Activated naive CD4-positive, alpha-beta T cell treated with anti-CD3 and anti-CD28 coated beads, Interleukin-2, amount 50 U/mL, for 24 hours (primary cell): Measurements from ENCODE around the gene DGCR2.
A peak's percentile ranks its signal among the peaks of the same experiment; 100 is the strongest.

Experiments
- H3K27ac Mint-ChIP-seq: one replicate; pipeline ENCODE4 v1.8.0; 2021; ENCODE audit warnings: mild to moderate bottlenecking, mixed read lengths
- H3K27me3 Mint-ChIP-seq: one replicate; pipeline ENCODE4 v1.8.0; 2021; ENCODE audit warnings: mixed read lengths
- H3K36me3 Mint-ChIP-seq: one replicate; pipeline ENCODE4 v1.8.0; 2021; ENCODE audit warnings: mixed read lengths
- H3K4me1 Mint-ChIP-seq: one replicate; pipeline ENCODE4 v1.8.0; 2021; ENCODE audit warnings: mixed read lengths
- H3K4me3 Mint-ChIP-seq: one replicate; pipeline ENCODE4 v1.8.0; 2021; ENCODE audit warnings: mild to moderate bottlenecking, mixed read lengths
- H3K9me3 Mint-ChIP-seq: one replicate; pipeline ENCODE4 v1.8.0; 2021; ENCODE audit warnings: mixed read lengths

DGCR2 gene

DNA sequence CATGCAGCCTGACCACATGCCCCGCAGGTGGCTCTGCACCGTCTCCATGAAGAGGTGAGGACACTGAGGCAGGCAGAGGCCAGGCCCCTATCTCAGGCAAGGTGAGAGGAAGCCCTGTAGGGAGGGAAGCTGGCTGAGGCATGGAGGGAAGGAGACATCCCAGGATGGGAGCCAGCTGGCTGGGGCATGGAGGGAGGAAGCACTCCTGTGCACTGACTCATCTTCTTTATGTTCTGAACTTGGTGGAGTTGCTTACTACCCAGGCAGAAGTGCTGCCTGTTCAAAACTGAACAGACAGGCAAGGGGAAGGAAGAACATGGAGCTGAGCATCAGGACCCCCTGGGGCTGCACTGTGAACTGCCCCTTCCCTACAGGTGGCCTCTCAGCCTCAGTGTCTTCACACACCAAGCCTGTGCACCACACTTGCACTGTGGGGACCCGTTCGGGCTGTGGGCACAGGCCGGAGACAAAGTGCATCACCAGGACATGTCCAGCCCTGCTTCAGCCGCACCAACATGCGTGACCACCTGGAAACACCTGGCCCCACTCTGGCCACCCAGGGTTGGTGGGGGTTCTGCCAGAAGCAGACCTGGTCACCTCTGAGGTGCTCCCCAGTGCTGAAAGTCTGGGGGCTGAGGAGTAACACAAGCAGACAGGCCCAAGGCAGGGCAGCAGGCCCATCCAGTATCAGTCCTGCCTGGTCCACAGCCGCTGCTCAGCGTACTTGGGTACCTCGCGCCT is 55.5 kb downstream of the DGCR2 start:
- peaks cover 8% of the 10 kb centered on the region for H3K36me3 Mint-ChIP-seq
- H3K27me3 Mint-ChIP-seq = no peaks in the 10 kb centered on the region
- H3K27ac Mint-ChIP-seq = no peak overlapping the region
- H3K9me3 Mint-ChIP-seq = no peaks in the 10 kb centered on the region
- H3K4me3 Mint-ChIP-seq = no peak overlapping the region
- H3K4me1 Mint-ChIP-seq = peaks cover 9% of the 10 kb centered on the region

GRCh38 chr22:19065929-19066328 is 56.3 kb downstream of the DGCR2 start:
- H3K27ac Mint-ChIP-seq = no peak overlapping the region
- no peak overlapping the region for H3K4me3 Mint-ChIP-seq
- H3K27me3 Mint-ChIP-seq = no peaks in the 10 kb centered on the region
- H3K9me3 Mint-ChIP-seq = no peaks in the 10 kb centered on the region
- peaks cover under 1% of the 10 kb centered on the region for H3K4me1 Mint-ChIP-seq
- peaks cover 3% of the 10 kb centered on the region for H3K36me3 Mint-ChIP-seq

- Mint-ChIP-seq H3K36me3 (peaks cover 5% of the 10 kb centered on the region), H3K27ac (no peak overlapping the region), H3K4me1 (no peaks in the 10 kb centered on the region), H3K27me3 (no peaks in the 10 kb centered on the region), H3K4me3 (no peak overlapping the region), H3K9me3 (no peaks in the 10 kb centered on the region)
Measured at GRCh38 chr22:19065298-19065859, 56.8 kb downstream of the DGCR2 start.

DNA sequence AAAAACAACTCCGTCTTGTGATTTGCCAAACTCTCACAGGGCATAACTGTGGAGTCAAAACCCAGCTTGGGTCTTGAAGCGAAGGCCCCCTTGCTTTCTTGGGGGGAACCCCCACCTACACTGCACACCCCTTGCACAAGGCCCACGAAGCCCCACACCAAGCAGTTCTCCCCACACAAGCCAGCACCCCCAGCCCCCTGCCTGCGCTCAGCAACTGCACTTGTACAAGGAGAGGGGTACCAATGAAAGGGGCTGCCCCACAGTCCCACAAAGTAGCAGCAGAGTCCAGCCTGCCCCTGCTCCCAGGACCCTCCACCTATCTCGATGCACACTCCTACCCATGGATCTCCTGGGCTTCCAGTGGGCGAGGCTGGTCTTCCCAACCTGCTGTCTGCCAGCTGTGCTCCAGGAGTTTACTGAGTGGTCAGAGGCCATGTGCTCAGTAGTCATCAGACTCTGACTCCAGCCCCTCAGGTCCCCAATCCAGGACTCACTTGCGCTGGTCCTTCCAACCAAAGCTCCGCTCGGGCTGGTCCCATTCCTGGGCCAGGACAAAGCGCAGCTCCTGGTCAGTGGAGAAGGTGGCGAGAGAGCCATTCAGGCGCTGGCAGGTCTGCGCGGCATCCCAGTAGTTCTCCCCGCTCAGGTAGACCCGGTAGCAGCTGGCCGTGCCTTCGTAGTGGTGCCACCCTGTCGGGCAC is 57.7 kb downstream of the DGCR2 start:
- Mint-ChIP-seq H3K27me3 (no peaks in the 10 kb centered on the region), H3K4me1 (no peaks in the 10 kb centered on the region), H3K36me3 (peaks cover 5% of the 10 kb centered on the region), H3K27ac (no peak overlapping the region), H3K4me3 (no peak overlapping the region), H3K9me3 (no peaks in the 10 kb centered on the region)

DNA sequence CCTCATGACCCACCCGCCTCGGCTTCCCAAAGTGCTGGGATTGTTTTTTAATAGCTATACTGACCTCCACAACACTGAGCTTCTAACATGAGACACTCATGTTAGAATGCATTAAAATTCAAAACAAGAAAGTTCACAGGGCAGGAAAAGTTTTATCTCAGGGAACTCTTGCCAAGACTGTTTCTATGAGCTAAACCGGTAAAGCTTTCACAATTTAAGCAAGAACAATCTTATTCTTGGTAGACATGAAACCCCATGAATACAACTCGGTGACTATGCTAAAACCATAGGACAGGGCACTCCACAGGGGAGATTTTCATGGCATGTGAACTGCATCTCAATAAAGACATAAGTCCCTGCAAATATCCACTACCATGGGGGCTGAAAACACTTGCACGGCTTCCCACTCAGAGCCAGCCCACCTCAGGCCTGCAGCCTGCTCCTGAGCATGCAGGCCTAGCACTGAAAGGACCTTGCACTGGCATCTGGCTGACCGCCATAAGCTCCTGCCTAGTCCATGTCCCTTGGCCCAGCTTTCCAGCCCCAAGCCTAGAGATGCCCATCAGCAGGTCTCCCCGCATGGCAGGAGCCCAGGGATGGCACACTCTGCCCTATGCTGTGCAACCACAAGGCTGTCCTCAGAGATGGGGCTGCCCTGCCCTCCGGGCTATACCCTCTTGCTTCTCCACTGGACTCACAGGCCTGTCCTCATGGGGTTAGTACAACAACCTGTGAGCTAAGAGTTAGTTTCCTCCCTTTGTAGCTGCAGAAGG is 58.4 kb downstream of the DGCR2 start:
- Mint-ChIP-seq H3K4me3 (no peak overlapping the region), H3K36me3 (peaks cover 5% of the 10 kb centered on the region), H3K9me3 (no peaks in the 10 kb centered on the region), H3K27ac (no peak overlapping the region), H3K4me1 (no peaks in the 10 kb centered on the region), H3K27me3 (no peaks in the 10 kb centered on the region)

DNA sequence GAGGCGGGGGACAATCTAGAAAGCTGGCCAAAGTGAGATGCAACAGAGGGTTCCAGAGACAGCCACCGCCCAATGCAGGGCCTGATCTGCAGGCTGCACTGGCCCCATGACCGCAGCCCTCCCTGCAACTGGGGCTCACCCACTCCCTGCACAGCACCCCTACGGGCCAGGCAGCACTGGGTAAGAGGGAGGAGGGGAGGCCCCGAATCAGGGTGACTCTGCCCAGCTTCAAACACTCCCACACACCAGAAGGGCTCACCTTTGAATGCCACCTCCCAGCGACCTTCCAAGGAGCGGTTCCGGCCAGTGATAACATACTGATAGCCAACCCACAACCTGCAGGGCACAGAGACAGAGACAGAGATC is 59.3 kb downstream of the DGCR2 start:
- H3K27ac Mint-ChIP-seq = no peak overlapping the region
- H3K27me3 Mint-ChIP-seq = no peaks in the 10 kb centered on the region
- H3K36me3 Mint-ChIP-seq = peaks cover 8% of the 10 kb centered on the region
- H3K4me1 Mint-ChIP-seq = no peaks in the 10 kb centered on the region
- no peak overlapping the region for H3K4me3 Mint-ChIP-seq
- H3K9me3 Mint-ChIP-seq = no peaks in the 10 kb centered on the region

DNA sequence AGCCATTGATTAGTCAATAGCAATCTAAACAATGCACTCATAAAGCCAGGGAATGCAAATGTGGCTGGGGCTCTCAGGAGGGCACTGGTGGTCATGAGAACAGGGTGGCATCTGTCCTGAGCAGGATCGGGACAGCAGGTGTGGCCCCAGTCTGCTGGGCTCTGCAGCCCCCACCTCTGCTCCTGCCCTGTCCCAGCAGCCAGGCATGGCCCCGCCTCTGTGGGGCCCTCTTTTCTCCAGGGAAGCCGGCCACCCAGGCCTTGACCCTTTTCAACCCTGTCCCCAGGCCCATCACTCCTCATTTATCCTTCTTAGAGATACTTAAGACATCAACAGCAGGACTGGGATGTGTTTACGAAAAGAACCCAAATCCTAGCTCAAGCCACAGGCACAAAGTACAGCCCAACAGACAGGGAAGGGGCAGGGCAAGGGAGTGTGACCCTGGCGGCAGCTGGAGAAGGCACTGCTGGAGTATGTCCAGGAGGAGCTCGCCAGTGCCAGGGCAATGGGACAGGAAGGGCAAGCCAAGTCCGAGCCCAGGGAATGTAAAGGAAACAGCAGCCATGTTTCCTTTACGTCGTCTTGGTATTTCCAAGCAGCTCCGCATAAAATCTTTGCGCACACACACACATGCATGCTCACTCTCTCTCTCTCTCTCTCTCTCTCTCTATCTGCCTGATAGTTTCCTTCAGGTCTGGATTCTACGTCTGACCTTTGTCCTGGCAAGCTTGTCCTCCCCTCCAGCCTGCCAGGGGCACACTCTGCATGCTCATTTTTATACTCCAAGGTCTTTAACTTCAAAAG is 59.9 kb downstream of the DGCR2 start:
- Mint-ChIP-seq H3K9me3 (no peaks in the 10 kb centered on the region), H3K36me3 (peaks cover 8% of the 10 kb centered on the region), H3K4me1 (no peaks in the 10 kb centered on the region), H3K4me3 (no peak overlapping the region), H3K27ac (no peak overlapping the region), H3K27me3 (no peaks in the 10 kb centered on the region)

DNA sequence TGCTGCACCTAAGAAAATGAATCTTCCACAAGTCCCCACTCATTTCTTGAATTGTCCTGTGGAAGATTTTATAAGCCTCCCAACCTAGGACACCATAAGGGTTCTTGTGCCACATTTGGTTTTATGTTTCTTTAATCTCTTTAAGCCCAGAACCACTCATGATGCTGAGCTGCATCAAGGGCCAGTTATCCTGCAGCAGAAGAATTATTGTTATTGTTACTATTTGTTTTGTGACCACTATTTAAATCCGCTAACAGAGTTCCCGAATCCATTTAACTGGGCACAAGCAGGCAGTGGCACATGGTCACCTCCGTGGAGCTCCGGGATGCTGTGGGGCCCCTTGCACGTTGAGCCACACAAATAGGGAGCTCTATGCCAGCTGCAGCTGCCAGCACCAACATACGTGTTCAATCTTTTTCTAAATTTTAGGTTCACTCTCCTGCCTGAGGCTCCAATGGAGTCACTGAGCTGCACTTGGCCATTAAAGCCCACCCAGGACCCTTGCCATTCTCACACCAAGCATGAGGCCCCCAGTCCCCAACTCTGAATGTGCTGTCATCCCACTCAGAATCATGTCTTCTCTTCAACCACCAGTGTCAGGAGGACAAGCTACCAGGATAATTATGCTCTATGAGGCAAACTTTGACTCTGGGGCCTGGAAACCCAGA is 60.6 kb downstream of the DGCR2 start:
- Mint-ChIP-seq H3K4me3 (no peak overlapping the region), H3K4me1 (no peaks in the 10 kb centered on the region), H3K27ac (no peak overlapping the region), H3K27me3 (no peaks in the 10 kb centered on the region), H3K9me3 (no peaks in the 10 kb centered on the region), H3K36me3 (peaks cover 8% of the 10 kb centered on the region)

GRCh38 chr22:19060356-19061009 is 61.7 kb downstream of the DGCR2 start:
- no peaks in the 10 kb centered on the region for H3K9me3 Mint-ChIP-seq
- H3K27ac Mint-ChIP-seq = no peak overlapping the region

DNA sequence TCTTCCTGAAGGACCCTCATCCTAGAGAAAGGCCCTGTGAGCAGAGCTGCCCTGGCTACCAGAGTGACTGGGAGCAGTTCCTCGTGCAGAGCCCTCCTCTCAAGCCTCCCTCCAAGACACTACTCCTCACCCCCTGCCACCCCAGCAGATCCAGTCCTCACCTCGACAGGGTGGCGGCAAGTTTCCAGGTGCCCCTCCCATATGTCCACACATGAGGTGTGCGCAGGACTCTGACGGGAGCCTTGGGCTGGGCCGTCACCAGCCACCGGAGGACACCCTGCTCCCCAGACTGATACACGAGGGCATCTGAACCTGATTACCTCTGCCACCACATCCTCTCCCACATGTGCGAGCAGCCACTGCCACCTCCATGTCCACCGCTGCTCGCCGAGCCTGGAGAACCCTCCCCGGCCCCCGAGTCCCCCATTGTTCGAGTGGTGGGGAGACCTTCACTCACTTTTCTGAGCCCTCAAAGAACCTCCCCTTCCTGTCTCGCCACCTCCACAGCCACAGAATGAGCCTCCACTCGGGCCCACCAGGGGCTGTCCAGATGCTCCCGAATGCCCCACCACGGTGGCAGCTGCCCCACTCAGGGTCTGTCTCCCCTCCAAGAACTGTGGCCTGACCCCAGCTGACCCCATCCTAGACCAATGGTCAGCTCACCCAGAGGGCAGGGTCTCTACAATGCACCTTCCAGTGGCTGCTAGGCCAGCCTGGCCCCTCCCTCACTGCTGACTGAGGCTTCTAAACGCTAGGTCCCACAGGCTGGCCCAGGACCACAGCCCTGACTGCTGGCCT is 62.5 kb downstream of the DGCR2 start:
- Mint-ChIP-seq H3K27me3 (no peaks in the 10 kb centered on the region), H3K9me3 (no peaks in the 10 kb centered on the region), H3K4me3 (no peak overlapping the region), H3K27ac (no peak overlapping the region), H3K4me1 (no peaks in the 10 kb centered on the region), H3K36me3 (peaks cover 9% of the 10 kb centered on the region)

More at GRCh38 chr22:19060356-19061009, 61.7 kb downstream of the DGCR2 start:
- Mint-ChIP-seq H3K4me1 (no peaks in the 10 kb centered on the region), H3K36me3 (peaks cover 8% of the 10 kb centered on the region), H3K27me3 (no peaks in the 10 kb centered on the region), H3K4me3 (no peak overlapping the region)

DNA sequence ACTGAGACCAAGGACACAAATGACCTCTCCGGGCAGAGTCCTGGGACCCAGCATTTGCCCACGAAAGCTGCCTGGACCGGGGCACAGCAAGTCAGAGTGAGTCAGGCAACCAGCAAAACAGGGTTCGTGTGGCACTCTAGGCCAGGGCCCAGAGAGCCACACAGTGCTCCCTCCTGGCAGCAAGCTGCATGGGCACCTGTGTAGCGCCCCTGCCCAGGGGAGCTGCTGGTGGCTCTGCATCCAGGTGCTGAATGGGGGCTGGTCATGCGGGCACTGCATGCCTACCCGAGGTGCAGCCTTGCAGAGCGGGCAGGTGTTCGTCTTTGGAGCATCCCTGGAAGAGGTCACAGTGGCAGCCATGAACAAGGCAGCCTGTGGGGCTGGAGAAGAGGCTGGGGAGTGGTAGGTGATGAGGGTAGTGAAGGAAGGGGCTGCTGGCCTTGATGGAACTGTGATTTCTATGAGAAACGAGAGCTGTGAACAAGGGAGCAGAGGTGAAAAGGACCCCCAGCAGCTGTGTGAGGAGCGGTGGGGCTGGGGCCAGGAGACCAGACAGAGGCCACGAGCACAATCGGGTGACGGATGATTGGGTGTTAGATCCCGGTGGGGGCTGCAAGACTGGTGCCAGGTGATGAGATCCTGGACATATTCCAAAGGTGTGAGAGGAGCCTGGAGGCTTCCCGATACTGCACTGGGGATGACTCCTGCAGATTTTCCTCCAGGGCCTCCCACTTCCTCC is 63.3 kb downstream of the DGCR2 start:
- H3K4me3 Mint-ChIP-seq = no peak overlapping the region
- no peaks in the 10 kb centered on the region for H3K4me1 Mint-ChIP-seq

DNA sequence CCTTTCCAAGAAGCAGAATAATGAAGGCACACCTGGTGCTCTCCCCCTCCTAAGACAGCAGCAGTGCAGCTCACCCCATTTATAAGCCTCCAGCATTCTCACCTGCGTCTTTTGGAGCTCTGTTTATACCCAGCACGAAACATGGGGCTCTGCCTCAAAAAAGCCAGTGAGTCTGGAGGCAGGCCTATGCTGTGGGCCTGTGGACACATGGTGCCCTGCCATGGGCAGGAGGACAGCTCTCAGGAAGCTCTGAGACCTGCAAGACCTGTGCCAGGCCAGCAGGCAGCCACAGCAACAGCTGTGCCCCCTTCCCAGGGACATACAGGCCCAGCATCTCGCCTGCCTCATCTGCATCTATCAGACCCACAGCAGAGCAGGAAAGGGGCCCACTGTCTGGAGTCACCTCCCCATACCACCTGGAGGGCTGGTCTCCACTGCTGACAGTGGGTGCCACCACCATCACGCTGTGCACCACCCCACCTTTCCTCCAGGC is 64.2 kb downstream of the DGCR2 start:
- H3K36me3 Mint-ChIP-seq = peaks cover 7% of the 10 kb centered on the region
- no peak overlapping the region for H3K27ac Mint-ChIP-seq

More for the DNA sequence above, 63.3 kb downstream of the DGCR2 start:
- H3K27ac Mint-ChIP-seq = peak overlapping the region; percentile 79
- H3K9me3 Mint-ChIP-seq = no peaks in the 10 kb centered on the region
- peaks cover 9% of the 10 kb centered on the region for H3K36me3 Mint-ChIP-seq
- H3K27me3 Mint-ChIP-seq = no peaks in the 10 kb centered on the region

GRCh38 chr22:19057539-19057938 is 64.7 kb downstream of the DGCR2 start:
- H3K36me3 Mint-ChIP-seq = peaks cover 8% of the 10 kb centered on the region
- no peak overlapping the region for H3K27ac Mint-ChIP-seq

More for the DNA sequence above, 64.2 kb downstream of the DGCR2 start:
- H3K4me3 Mint-ChIP-seq = no peak overlapping the region
- H3K4me1 Mint-ChIP-seq = no peaks in the 10 kb centered on the region
- no peaks in the 10 kb centered on the region for H3K9me3 Mint-ChIP-seq
- no peaks in the 10 kb centered on the region for H3K27me3 Mint-ChIP-seq

More at GRCh38 chr22:19057539-19057938, 64.7 kb downstream of the DGCR2 start:
- H3K27me3 Mint-ChIP-seq = no peaks in the 10 kb centered on the region
- no peak overlapping the region for H3K4me3 Mint-ChIP-seq
- H3K4me1 Mint-ChIP-seq = no peaks in the 10 kb centered on the region
- no peaks in the 10 kb centered on the region for H3K9me3 Mint-ChIP-seq
